K562 (cell line): Measurements from ENCODE around the gene POLR1B. TPM values are rescaled to one million over a fixed set of nuclear protein-coding genes. Genes with fewer than 3 reads are reported as not detected.

Experiments
- ARID4B ChIP-seq: sonication (generic); formaldehyde crosslinking; IDR thresholded peaks from 2 replicates; pipeline ENCODE4 v1.8.0; 2022; ENCODE audit warnings: mild to moderate bottlenecking, missing genetic modification reagents
- CC2D1A ChIP-seq: fragments of 450-650 bp; IDR thresholded peaks from 2 replicates; pipeline ENCODE4 v1.6.1; 2017; ENCODE audit warnings: mild to moderate bottlenecking
- CREB1 ChIP-seq, 2 experiments: sonication (generic) in 1 of 2; formaldehyde crosslinking in 1 of 2; IDR thresholded peaks; 2 replicates each; pipeline versions ENCODE4 v1.6.1 to v1.8.0; 2012 to 2022; ENCODE audit warnings: inconsistent platforms in 1 of 2, mild to moderate bottlenecking in 1 of 2, missing genetic modification reagents in 1 of 2, moderate library complexity in 1 of 2
- DEAF1 ChIP-seq: fragments of 450-650 bp; formaldehyde crosslinking; IDR thresholded peaks from 2 replicates; pipeline ENCODE4 v1.4.0; 2020; ENCODE audit warnings: mild to moderate bottlenecking, moderate library complexity
- ETV1 ChIP-seq: fragments of 450-650 bp; conservative IDR thresholded peaks from 2 replicates; pipeline ENCODE4 v1.6.1; 2016; ENCODE audit warnings: missing genetic modification characterization, control low read depth, low read depth, missing compliant biosample characterization
- FOXK2 ChIP-seq, 2 experiments: fragments of 450-650 bp; IDR thresholded peaks in 1 of 2; conservative IDR thresholded peaks in 1 of 2; 2 replicates each; pipeline ENCODE4 v1.6.1; 2016; ENCODE audit warnings: low read depth in 2 of 2, mild to moderate bottlenecking in 1 of 2
- HDGF ChIP-seq: fragments of 450-650 bp; IDR thresholded peaks from 2 replicates; pipeline ENCODE4 v1.6.1; 2016
- KAT7 ChIP-seq: sonication (generic); formaldehyde crosslinking; IDR thresholded peaks from 2 replicates; pipeline ENCODE4 v1.8.0; 2022; ENCODE audit warnings: missing genetic modification reagents, mild to moderate bottlenecking, borderline replicate concordance
- MTF1 ChIP-seq: fragments of 250-450 bp; sonication (Bioruptor Pico); IDR thresholded peaks from 2 replicates; pipeline ENCODE4 v1.9.0; 2021; ENCODE audit warnings: moderate library complexity, mild to moderate bottlenecking, inconsistent platforms, borderline replicate concordance
- NKRF ChIP-seq: fragments of 450-650 bp; IDR thresholded peaks from 2 replicates; pipeline ENCODE4 v1.6.1; 2016; ENCODE audit warnings: borderline replicate concordance
- PRDM10 ChIP-seq: fragments of 450-650 bp; IDR thresholded peaks from 2 replicates; pipeline ENCODE4 v1.6.1; 2018; ENCODE audit not compliant: partially characterized antibody
- SMARCC2 ChIP-seq: fragments of 450-650 bp; IDR thresholded peaks from 2 replicates; pipeline ENCODE4 v1.6.1; 2017; ENCODE audit warnings: antibody characterized with exemption, moderate library complexity, mild to moderate bottlenecking, low read depth
- ZNF3 ChIP-seq: fragments of 250-450 bp; sonication (Bioruptor Pico); IDR thresholded peaks from 2 replicates; pipeline ENCODE4 v1.5.0; 2021; ENCODE audit warnings: mild to moderate bottlenecking, moderate library complexity
- ZNF444 ChIP-seq: fragments of 250-450 bp; sonication (Bioruptor Pico); IDR thresholded peaks from 2 replicates; pipeline ENCODE4 v1.4.0; 2020; ENCODE audit warnings: mild to moderate bottlenecking, moderate library complexity
- ZNF511 ChIP-seq: sonication (generic); formaldehyde crosslinking; IDR thresholded peaks from 2 replicates; pipeline ENCODE4 v1.8.0; 2022; ENCODE audit warnings: mild to moderate bottlenecking, missing genetic modification reagents
- ZSCAN29 ChIP-seq: fragments of 450-650 bp; IDR thresholded peaks from 2 replicates; pipeline ENCODE4 v1.6.1; 2017
- polyA plus RNA-seq, 8 experiments: library from polyadenylated mRNA; depleted of rRNA in 4 of 8; stranded (reverse) in 5 of 8; unstranded in 3 of 8; fragments of >200 nt; fragmentation: Nextera tagmentation in 2 of 8; fragmentation: Illumina TruSeq in 1 of 8; extraction: Ambion mirVana in 2 of 8; extraction: Trizol in 1 of 8; gene quantifications; 2 replicates each; pipeline versions ENCODE4 v1.2.1 to v1.2.3, GENCODE V29; 2011 to 2014; ENCODE audit warnings: inconsistent platforms in 1 of 8, missing spikeins in 1 of 8
- total RNA-seq, 7 experiments: library from RNA; depleted of rRNA in 6 of 7; stranded (reverse); fragments of >200 nt in 6 of 7; fragmentation: Illumina TruSeq in 2 of 7; extraction: Trizol in 2 of 7; gene quantifications; 2 replicates each; pipeline versions ENCODE4 v1.2.1 to v1.2.3, GENCODE V29; 2011 to 2021; ENCODE audit warnings: low replicate concordance in 1 of 7

Gene POLR1B
- total and polyA plus RNA-seq, 9 of the 15 experiments (the other 6 are each of a cell fraction or from before 2014, with no cell fraction given): 19.8 to 55.1 (median 40.2) TPM

GRCh38 chr2:112582314-112582746, 40.1 kb downstream of the POLR1B start (continued):
- TF ChIP-seq NKRF (no peak), CC2D1A (peak; percentile 56), ZSCAN29 (no peak), DEAF1 (CRISPR knock-in tag) (peak; percentile 53; the same call in 1 of the 2 replicates), FOXK2 (conservative IDR thresholded peaks at IDR 0.05 in 1 of 2, IDR thresholded peaks at IDR 0.05 in 1 of 2; ENCODE audit: low read depth in 2 of 2) (peak in 1 of 2 experiments; percentile 58; a peak in 1 of 4 replicates), ZNF444 (CRISPR knock-in tag) (no peak), CREB1 (IDR thresholded peaks at IDR 0.05) (peak; percentile 11; the same call in 1 of the 2 replicates), CREB1 (CRISPR knock-in tag; IDR thresholded peaks at IDR 0.05) (no peak), ETV1 (tag) (no peak), PRDM10 (peak; percentile 20), ZNF3 (CRISPR knock-in tag) (no peak), SMARCC2 (no peak), MTF1 (no peak), ARID4B (CRISPR knock-in tag) (no peak), KAT7 (no peak), ZNF511 (CRISPR knock-in tag) (no peak), HDGF (0 out of 2 replicates have a peak, but pooled peaks have one; percentile 34)
